T-helper 1 cell treated with Interleukin-12 subunit alpha and Interleukin-12 subunit beta and Interleukin-4 antibody, amounts not matched to agents 30 μg/mL and 1 μg/mL, for 36 hours (primary cell): Measurements from ENCODE around the gene HDAC9.
"Not testable (repeated sequence)": the region's sequence is repeated elsewhere in the genome, so short reads cannot be mapped to it uniquely, and the experiment has no call there.

Source experiments
- H3K27ac Mint-ChIP-seq: one replicate; pipeline ENCODE4 v1.8.0; 2021; ENCODE audit warnings: mild to moderate bottlenecking, mixed read lengths
- H3K27me3 Mint-ChIP-seq: one replicate; pipeline ENCODE4 v1.8.0; 2021; ENCODE audit warnings: low read depth, mixed read lengths
- H3K36me3 Mint-ChIP-seq: one replicate; pipeline ENCODE4 v1.8.0; 2021; ENCODE audit warnings: low read depth, mixed read lengths
- H3K4me1 Mint-ChIP-seq: one replicate; pipeline ENCODE4 v1.8.0; 2021; ENCODE audit warnings: low read depth, mixed read lengths
- H3K4me3 Mint-ChIP-seq: one replicate; pipeline ENCODE4 v1.8.0; 2021; ENCODE audit warnings: mild to moderate bottlenecking, moderate library complexity, mixed read lengths
- H3K9me3 Mint-ChIP-seq: one replicate; pipeline ENCODE4 v1.8.0; 2021; ENCODE audit warnings: mixed read lengths

HDAC9 gene

GRCh38 chr7:18727115-18727870, 231.7 kb downstream of the HDAC9 start:
- Mint-ChIP-seq H3K4me1 (no peaks in the 10 kb centered on the region), H3K9me3 (no peaks in the 10 kb centered on the region), H3K36me3 (no peaks in the 10 kb centered on the region), H3K4me3 (no peak overlapping the region), H3K27me3 (no peaks in the 10 kb centered on the region), H3K27ac (no peak overlapping the region)

GRCh38 chr7:18736012-18736411, 240.5 kb downstream of the HDAC9 start:
- not testable (repeated sequence) for H3K27me3 Mint-ChIP-seq, H3K27ac Mint-ChIP-seq, H3K4me1 Mint-ChIP-seq, H3K4me3 Mint-ChIP-seq, H3K36me3 Mint-ChIP-seq
- peaks cover 17% of the 10 kb centered on the region for H3K9me3 Mint-ChIP-seq

GRCh38 chr7:18740579-18740988, 245.0 kb downstream of the HDAC9 start:
- H3K36me3 Mint-ChIP-seq = no peaks in the 10 kb centered on the region
- peaks cover 15% of the 10 kb centered on the region for H3K9me3 Mint-ChIP-seq
- peak overlapping the region; percentile 58 for H3K27ac Mint-ChIP-seq

GRCh38 chr7:18753972-18754610, 258.5 kb downstream of the HDAC9 start:
- Mint-ChIP-seq H3K36me3 (no peaks in the 10 kb centered on the region), H3K4me3 (no peak overlapping the region), H3K27me3 (no peaks in the 10 kb centered on the region), H3K4me1 (peaks cover 3% of the 10 kb centered on the region), H3K9me3 (no peaks in the 10 kb centered on the region), H3K27ac (no peak overlapping the region)

More at GRCh38 chr7:18740579-18740988, 245.0 kb downstream of the HDAC9 start:
- no peaks in the 10 kb centered on the region for H3K27me3 Mint-ChIP-seq
- peaks cover 11% of the 10 kb centered on the region for H3K4me1 Mint-ChIP-seq
- no peak overlapping the region for H3K4me3 Mint-ChIP-seq

GRCh38 chr7:18754766-18755165, 259.2 kb downstream of the HDAC9 start:
- Mint-ChIP-seq H3K27ac (no peak overlapping the region), H3K27me3 (no peaks in the 10 kb centered on the region), H3K36me3 (no peaks in the 10 kb centered on the region), H3K4me1 (peaks cover 3% of the 10 kb centered on the region), H3K9me3 (no peaks in the 10 kb centered on the region), H3K4me3 (no peak overlapping the region)

- Mint-ChIP-seq H3K36me3 (no peaks in the 10 kb centered on the region), H3K9me3 (no peaks in the 10 kb centered on the region), H3K27ac (no peak overlapping the region), H3K4me1 (peaks cover 3% of the 10 kb centered on the region), H3K27me3 (no peaks in the 10 kb centered on the region), H3K4me3 (no peak overlapping the region)
These were observed 260.2 kb downstream of the HDAC9 start for GRCh38 chr7:18755793-18756192.

GRCh38 chr7:18756378-18757050, 261.0 kb downstream of the HDAC9 start:
- Mint-ChIP-seq H3K9me3 (no peaks in the 10 kb centered on the region), H3K4me1 (peaks cover 3% of the 10 kb centered on the region)

GRCh38 chr7:18760046-18760445, 264.5 kb downstream of the HDAC9 start:
- Mint-ChIP-seq H3K27ac (no peak overlapping the region), H3K9me3 (no peaks in the 10 kb centered on the region), H3K36me3 (no peaks in the 10 kb centered on the region), H3K4me1 (no peaks in the 10 kb centered on the region), H3K27me3 (no peaks in the 10 kb centered on the region), H3K4me3 (no peak overlapping the region)

More at GRCh38 chr7:18756378-18757050, 261.0 kb downstream of the HDAC9 start:
- H3K36me3 Mint-ChIP-seq = no peaks in the 10 kb centered on the region
- H3K4me3 Mint-ChIP-seq = no peak overlapping the region
- no peak overlapping the region for H3K27ac Mint-ChIP-seq
- H3K27me3 Mint-ChIP-seq = no peaks in the 10 kb centered on the region

- H3K27ac Mint-ChIP-seq = no peak overlapping the region
These were observed 265.3 kb downstream of the HDAC9 start for GRCh38 chr7:18760631-18761445.

GRCh38 chr7:18762189-18762588, 266.6 kb downstream of the HDAC9 start:
- Mint-ChIP-seq H3K4me3 (no peak overlapping the region), H3K27me3 (no peaks in the 10 kb centered on the region), H3K9me3 (no peaks in the 10 kb centered on the region), H3K27ac (no peak overlapping the region), H3K36me3 (no peaks in the 10 kb centered on the region), H3K4me1 (no peaks in the 10 kb centered on the region)

More at GRCh38 chr7:18760631-18761445, 265.3 kb downstream of the HDAC9 start:
- no peaks in the 10 kb centered on the region for H3K36me3 Mint-ChIP-seq
- no peaks in the 10 kb centered on the region for H3K9me3 Mint-ChIP-seq
- H3K27me3 Mint-ChIP-seq = no peaks in the 10 kb centered on the region
- H3K4me1 Mint-ChIP-seq = no peaks in the 10 kb centered on the region
- no peak overlapping the region for H3K4me3 Mint-ChIP-seq

GRCh38 chr7:18768256-18768655, 272.7 kb downstream of the HDAC9 start:
- H3K4me3 Mint-ChIP-seq = no peak overlapping the region
- no peaks in the 10 kb centered on the region for H3K36me3 Mint-ChIP-seq
- H3K4me1 Mint-ChIP-seq = no peaks in the 10 kb centered on the region
- H3K27me3 Mint-ChIP-seq = no peaks in the 10 kb centered on the region
- no peaks in the 10 kb centered on the region for H3K9me3 Mint-ChIP-seq
- no peak overlapping the region for H3K27ac Mint-ChIP-seq

GRCh38 chr7:18770154-18770811, 274.7 kb downstream of the HDAC9 start:
- peaks cover 4% of the 10 kb centered on the region for H3K9me3 Mint-ChIP-seq
- H3K4me3 Mint-ChIP-seq = no peak overlapping the region
- H3K27ac Mint-ChIP-seq = no peak overlapping the region
- no peaks in the 10 kb centered on the region for H3K36me3 Mint-ChIP-seq
- H3K27me3 Mint-ChIP-seq = no peaks in the 10 kb centered on the region
- H3K4me1 Mint-ChIP-seq = peaks cover 1% of the 10 kb centered on the region

GRCh38 chr7:18770822-18771221, 275.3 kb downstream of the HDAC9 start:
- Mint-ChIP-seq H3K9me3 (peaks cover 4% of the 10 kb centered on the region), H3K4me3 (no peak overlapping the region), H3K36me3 (no peaks in the 10 kb centered on the region), H3K4me1 (peaks cover 1% of the 10 kb centered on the region), H3K27ac (no peak overlapping the region), H3K27me3 (no peaks in the 10 kb centered on the region)
